NCI-H187 treated with DMSO at 0.1 percent for 48 hours (cell line): ENCODE measurements around the gene DNAH8.

Source experiments
- DNase-seq: peaks from one replicate; lab custom pipeline; 2025; lab: John Stamatoyannopoulos, UW

Gene DNAH8

GRCh38 chr6:39053854-39054576, 338.9 kb downstream of the DNAH8 start:
- DNase-seq = no peak

DNA sequence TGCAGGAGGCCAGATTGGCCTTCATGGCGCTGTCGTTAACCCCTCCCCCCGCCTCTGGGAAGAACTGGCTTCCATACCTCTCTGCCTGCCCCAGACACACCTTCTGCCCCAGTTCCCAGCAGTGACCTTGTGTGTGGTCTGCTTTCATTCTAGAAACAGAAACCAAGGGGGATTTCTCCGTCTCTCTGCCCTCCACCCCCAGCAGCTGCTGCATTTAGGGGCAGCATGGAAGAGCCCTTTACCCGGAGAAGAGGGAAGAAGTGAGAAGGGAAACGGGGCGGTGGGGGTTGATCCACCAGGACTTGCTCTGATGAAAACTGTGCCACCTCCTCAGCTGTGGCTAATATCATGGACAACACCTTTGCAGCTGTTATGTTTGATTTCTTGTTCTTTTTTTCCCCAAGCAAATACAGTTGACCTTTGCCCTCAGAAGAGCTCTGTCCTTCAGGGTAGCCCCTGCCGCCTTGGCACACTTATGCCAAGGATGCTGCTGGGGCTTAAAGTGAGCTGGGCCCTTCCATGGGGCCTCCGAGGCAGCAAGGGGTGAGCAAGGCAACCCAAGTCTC, 339.5 kb downstream of the DNAH8 start:
- no peak for DNase-seq

DNA sequence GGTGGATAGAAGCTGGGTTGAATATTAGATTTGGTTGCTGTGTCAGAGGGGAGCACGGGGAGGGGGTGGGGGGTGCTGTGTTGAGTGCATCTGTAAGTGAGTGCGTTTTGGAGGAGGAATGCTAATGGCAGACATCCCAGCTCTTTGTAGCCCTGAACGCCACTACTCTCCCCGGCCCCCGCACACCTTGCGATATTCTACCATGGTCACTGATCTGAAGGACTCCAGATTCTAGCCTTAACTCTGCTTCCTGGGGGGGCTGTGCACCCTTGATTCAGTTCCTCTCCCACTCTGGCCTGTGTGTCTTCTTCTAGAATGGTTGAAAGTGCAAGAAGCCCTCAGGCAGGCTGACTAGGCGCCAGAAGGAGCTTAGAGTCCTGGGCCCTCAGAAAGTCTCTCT, 340.6 kb downstream of the DNAH8 start:
- no peak for DNase-seq

DNA sequence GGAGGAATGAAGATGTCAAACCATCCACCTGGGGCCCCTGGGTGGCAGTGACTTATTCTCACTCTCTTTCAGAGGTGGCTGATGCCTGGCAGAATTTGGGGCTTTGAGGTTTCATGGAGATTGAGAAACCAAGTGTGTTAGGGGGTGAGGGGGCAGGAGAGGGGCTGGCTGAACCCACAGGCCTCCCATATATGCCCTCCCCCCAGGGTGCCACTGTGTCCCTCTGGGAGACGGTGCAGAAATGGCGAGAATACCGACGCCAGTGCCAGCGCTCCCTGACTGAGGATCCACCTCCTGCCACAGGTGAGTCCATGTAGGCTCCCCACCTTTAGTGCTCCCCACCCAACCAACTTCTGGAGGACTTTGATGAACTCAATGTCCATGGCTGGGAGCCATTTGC, 341.1 kb downstream of the DNAH8 start:
- no peak for DNase-seq

DNA sequence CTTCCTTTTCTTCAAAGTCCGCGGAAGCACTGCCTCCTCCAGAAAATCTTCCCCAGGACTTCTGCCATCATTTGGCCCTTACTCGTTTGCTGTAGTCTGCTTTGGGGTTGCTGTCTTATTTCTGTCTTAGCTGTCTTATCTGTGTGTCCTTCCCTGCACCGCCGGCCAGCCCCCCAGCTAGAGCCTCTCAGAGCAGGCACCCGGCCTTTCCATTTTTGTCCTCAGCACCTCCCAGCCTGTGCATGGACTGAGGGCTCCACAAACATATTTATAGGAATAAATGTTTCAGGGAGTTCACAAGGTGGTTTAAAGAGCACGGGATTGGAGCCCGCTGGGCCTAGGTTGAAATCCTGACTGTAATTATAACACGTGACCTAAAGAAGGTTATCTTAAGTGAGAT, 341.6 kb downstream of the DNAH8 start:
- no peak for DNase-seq

DNA sequence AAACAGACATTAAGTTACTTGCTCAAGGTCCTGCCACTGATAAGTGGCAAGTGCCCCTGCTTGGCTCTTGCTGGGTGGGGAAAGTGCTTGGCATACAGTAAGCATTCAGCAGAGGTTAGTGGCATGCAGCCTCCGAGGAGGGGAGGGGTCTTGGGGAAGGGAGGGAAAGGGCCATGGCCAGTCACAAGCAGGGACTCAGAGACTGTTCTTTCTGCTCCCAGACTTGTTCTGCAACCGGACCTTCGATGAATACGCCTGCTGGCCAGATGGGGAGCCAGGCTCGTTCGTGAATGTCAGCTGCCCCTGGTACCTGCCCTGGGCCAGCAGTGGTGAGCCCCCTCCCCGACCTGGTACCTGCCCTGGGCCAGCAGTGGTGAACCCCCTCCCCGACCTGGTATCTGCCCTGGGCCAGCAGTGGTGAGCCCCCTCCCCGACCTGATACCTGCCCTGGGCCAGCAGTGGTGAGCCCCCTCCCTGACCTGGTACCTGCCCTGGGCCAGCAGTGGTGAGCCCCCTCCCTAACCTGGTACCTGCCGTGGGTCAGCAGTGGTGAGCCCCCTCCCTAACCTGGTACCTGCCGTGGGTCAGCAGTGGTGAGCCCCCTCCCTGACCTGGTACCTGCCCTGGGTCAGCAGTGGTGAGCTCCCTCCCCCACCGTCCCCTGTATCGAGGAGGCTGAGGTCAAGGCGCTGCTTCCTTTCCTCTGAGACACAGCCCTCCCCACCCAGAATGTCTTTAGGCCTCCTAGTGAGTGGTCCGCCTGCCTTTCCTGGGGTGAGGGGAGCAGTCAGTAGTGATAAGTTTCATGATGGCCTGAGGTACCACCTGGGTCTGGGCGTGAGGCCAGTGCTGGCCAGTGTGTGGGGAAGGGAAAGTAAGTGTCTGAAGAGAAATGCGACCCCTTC, 342.4 kb downstream of the DNAH8 start:
- no peak for DNase-seq

GRCh38 chr6:39058471-39059147, 343.5 kb downstream of the DNAH8 start:
- no peak for DNase-seq

GRCh38 chr6:39059496-39060310, 344.6 kb downstream of the DNAH8 start:
- DNase-seq = no peak

GRCh38 chr6:39060467-39061160, 345.5 kb downstream of the DNAH8 start:
- DNase-seq = no peak

DNA sequence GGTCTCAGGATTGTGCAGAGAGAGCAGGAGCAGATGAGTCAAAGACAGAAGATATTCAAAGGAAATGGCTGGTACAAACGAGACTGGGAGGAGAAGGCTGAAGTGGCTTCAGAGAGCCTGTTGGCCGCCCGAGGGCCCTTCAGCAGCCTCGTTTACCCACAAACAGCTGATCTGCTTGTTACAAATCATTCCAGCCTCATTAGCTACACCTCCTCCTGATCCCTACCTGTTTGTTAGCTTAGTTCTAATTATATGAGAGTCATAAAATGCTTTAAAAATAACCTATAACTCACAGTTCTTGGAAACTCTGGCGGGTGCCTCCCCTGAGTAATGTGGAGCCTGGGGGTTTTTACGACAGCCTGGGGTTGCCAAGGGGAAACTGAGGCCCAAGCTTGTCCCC, 346.1 kb downstream of the DNAH8 start:
- peak; percentile 25 for DNase-seq

DNA sequence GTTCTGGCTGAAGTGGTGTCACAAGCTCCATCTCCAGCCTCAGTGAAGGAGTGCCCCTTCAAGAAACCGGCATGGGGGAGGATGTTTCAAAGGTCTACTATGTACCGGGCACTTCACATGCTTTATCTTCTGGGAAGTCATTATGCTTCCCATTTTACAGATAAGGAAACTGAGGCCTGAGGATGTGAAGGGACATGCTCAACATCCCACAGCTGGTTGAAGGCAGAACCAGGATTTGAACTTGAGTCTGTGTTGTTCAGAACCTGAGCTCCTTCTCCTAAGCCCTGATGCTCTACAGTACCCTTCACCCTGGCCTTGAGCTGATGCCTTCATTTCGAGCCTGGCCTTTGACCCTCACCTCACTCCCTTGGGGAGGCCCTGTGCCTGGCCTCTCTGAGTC, 346.5 kb downstream of the DNAH8 start:
- DNase-seq = no peak

- no peak for DNase-seq
Measured at GRCh38 chr6:39062014-39062740, 347.1 kb downstream of the DNAH8 start.

GRCh38 chr6:39063526-39063925, 348.4 kb downstream of the DNAH8 start:
- no peak for DNase-seq

- no peak for DNase-seq
Measured at GRCh38 chr6:39065561-39065960, 350.4 kb downstream of the DNAH8 start.

DNA sequence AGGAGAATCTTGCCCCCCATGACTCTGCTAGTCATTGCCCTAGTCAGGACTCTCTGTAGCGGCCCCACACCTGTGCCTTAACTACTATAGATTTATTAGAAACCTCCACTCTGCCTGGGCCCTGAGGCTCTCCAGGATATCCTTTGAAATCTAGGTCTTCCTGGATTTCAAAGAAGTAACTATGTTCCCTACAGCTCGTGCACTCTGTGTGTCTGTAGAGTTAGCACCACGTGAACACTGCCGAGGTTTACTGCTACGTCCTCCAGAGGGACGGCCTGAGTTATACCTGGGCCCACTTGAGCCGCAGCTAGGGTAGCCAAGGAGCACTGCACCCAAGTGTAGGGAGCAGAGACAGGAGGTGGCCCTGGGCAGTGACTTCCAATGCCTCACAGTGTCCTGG, 353.3 kb downstream of the DNAH8 start:
- no peak for DNase-seq

- no peak for DNase-seq
Measured at GRCh38 chr6:39072830-39073229, 357.7 kb downstream of the DNAH8 start.

DNA sequence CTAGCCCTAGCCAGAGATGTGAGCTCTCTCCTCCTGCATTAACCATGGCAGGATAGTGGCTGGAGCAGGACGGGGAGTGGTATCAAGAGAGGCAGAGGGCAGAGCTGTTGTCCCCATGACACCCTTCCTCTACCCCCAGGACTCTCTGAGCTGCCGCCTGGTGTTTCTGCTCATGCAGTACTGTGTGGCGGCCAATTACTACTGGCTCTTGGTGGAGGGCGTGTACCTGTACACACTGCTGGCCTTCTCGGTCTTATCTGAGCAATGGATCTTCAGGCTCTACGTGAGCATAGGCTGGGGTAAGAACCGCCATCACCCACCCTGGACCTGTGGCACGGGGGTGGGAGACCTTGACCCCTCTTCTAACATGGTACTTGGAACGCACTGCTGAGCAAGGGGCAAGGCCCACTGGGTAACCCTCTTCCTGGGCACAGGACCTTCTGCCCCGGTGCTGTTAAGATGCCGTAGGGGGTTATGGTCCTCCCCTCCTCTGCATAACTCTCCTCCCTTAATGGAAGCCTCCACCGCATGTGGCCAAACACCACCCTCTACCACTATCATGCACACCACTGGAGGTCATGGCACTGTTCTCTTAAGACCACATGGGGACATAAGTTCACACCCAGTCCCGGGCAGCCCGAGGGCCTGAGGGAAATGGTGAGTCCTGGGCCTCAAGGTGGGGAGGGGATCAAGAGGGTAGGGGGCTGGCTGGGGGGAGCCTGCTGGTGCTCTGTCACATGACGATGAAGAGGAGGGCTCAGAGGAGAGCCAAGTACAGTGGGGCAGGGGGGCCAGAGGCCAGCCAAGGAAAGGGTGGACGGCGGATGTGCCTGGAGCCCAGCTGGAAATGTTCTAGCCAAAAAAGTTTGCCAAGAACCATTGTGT, 358.6 kb downstream of the DNAH8 start:
- no peak for DNase-seq

- no peak for DNase-seq
Measured at GRCh38 chr6:39074486-39074885, 359.4 kb downstream of the DNAH8 start.

DNA sequence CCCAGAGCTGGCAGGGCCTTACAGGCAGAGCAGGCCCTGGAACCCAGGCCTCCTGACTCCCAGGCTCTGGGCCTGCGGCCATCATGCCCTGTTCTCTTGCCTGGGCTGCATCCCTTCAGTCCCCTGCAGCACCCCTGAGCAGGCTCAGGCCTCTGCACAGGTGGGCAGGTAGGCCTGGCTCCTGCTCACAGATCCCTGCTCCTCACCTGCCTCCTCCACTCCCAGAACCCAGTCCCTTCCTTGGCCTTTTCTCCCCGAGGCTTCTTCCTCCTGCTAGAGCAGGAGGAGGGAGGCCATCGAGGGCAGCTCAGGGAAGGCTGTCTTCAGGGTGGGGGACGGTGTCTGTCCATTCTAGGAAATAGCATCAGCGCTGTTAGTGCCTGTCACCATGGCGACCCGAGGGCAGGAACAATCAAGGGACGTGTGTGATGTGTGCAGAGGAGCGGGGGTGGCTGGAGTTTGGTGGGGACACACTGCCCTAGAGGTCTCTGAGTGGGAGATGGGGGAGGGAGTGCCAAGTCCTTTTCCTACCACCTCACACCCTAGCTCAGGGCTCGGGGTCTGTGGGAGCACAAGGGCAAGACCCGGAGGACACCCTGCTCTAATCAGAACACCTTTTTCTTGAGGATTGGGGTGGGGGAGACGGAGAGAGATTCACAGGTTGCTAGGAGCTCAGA, 360.0 kb downstream of the DNAH8 start:
- no peak for DNase-seq
